Activated CD4-positive, CD25-positive, alpha-beta regulatory T cell (primary cell): ENCODE results near the gene STIM2.

Experiments used
- DNase-seq, 4 experiments: peaks; one replicate each; lab custom pipeline; 2025; lab: John Stamatoyannopoulos, UW

Gene STIM2

GRCh38 chr4:26900765-26901164, 40.1 kb downstream of the STIM2 start:
- DNase-seq, result no peak

- DNase-seq, result no peak
Measured at GRCh38 chr4:26905172-26905571, 44.5 kb downstream of the STIM2 start.

DNA sequence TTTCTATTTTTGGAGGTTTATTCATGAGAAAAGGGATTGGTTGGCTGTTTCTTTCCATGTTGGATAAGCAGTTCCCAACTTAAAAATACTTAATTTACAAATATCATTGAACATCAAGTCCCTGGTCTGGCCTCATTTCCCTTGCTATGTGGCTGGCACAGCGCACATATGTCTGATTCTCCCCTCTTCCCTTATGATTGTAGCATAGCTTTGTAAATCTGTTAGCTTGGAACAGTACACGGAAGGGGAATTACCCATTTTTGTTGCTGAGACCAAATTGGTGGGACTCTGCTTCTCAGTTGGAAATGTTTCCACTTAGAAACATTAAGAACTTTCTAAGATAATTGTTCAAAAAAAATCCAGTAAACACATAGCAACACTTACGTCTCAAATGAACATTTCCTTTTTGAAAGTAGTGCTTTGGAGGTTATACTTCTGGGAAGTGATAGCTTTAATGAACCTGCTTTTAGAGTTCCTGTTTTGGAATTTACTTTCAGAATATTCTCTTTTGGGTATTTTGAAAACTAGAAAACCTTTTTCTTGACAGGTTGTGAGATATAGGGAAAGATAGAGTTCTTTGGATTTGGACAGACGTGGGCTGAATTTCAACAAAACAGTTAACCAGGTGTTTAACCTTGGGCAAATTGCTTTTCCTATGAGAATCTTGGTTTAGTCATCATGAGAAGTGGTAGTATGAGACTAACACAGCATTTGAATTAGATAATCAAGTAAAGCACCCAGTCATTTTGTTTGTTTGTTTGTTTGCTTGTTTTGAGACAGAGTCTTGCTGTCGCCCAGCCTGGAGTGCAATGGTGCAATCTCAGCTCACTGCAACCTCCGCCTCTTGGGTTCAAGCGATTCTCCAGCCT, 47.3 kb downstream of the STIM2 start:
- no peak for DNase-seq

- no peak for DNase-seq
Measured at GRCh38 chr4:26909369-26909768, 48.7 kb downstream of the STIM2 start.

DNA sequence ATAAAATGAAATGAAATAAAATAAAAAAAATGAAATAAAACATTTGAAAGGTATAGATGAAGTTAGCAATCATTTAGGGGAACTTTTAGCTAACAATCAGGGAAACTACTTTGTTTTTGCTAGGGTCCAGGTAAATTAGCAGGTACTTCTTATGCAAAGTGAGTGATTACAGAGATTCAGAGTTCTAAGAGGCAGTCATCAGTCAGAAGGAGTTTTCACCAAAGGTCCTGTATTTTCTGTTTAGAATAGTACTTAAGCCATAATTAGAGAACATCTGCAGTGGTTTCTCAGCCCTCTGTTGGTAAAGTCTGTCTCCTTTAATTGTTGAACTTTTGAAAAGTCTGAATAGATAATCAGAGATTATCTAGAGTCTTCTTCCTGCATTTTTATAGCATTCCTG, 50.6 kb downstream of the STIM2 start:
- DNase-seq, result no peak

- no peak for DNase-seq
Measured at GRCh38 chr4:26912069-26912468, 51.4 kb downstream of the STIM2 start.

GRCh38 chr4:26912810-26913209, 52.2 kb downstream of the STIM2 start:
- DNase-seq, result no peak

GRCh38 chr4:26916195-26916594, 55.6 kb downstream of the STIM2 start:
- no peak for DNase-seq

- DNase-seq, result no peak
Measured at GRCh38 chr4:26930964-26931363, 70.3 kb downstream of the STIM2 start.

GRCh38 chr4:26931451-26931850, 70.8 kb downstream of the STIM2 start:
- DNase-seq, result no peak

GRCh38 chr4:26931966-26932365, 71.3 kb downstream of the STIM2 start:
- DNase-seq, result no peak

DNA sequence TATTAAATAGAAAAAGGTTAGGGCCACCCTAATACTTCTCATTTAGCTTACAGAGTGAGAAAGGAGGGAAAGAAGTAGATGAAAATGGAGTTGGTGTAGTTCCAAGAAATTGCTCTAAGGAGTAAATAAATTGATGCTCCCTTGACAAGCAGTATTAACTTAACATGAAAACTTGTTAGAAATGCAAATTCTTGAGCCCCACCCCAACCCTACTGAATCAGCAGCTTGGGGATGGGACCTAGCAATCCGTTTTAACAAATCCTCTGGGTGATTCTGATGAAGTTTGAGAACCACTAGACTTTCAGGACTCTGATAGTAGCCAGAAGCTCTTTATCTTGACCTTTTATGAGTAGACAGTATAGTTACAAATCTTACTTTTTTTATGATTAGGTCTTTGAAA, 74.8 kb downstream of the STIM2 start:
- no peak for DNase-seq

- DNase-seq, result no peak
Measured at GRCh38 chr4:26936284-26937065, 75.8 kb downstream of the STIM2 start.

GRCh38 chr4:26937139-26937538, 76.5 kb downstream of the STIM2 start:
- no peak for DNase-seq

GRCh38 chr4:26937567-26937966, 76.9 kb downstream of the STIM2 start:
- no peak for DNase-seq

- no peak for DNase-seq
Measured at GRCh38 chr4:26938516-26938915, 77.9 kb downstream of the STIM2 start.

- no peak for DNase-seq
Measured at GRCh38 chr4:26941951-26942350, 81.3 kb downstream of the STIM2 start.

- DNase-seq, result no peak
Measured at GRCh38 chr4:26942871-26943270, 82.2 kb downstream of the STIM2 start.

DNA sequence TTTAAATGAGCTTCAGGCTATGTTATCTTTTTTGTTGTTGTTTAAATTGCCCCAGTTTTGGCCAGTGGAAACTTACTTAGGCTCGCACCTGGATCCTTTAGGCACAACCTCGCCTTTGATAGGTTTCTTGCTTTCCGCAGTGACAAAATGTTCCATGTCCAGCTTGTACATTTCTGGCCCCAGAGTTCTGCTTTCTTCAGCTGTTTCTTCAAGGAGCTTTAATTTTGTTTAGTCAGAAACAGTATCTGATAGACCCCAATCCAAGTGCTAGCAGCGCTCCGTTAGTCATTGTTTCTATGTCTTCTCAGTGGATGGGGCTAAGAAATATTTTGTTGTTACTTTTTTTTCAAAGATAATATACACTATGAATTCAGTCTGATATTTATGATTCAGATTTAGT, 82.8 kb downstream of the STIM2 start:
- no peak for DNase-seq

DNA sequence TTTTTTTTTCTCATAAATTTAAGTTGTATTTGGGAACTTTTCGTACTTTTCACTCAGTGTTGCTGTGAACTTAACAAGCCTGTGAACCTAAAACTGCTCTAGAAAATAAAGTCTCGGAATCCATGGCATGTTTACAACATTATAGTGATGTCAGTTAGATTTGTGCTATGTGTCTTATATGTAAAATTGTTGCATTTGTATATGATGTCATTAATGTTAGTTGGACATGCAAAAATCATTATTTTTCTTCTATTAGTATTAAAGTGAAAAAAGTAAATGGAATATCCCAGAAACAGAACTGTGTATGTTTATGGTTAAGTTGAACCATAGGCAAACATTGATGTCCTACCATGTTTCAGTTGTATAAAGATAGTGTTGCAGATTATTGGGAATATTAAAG, 85.2 kb downstream of the STIM2 start:
- DNase-seq, result no peak

DNA sequence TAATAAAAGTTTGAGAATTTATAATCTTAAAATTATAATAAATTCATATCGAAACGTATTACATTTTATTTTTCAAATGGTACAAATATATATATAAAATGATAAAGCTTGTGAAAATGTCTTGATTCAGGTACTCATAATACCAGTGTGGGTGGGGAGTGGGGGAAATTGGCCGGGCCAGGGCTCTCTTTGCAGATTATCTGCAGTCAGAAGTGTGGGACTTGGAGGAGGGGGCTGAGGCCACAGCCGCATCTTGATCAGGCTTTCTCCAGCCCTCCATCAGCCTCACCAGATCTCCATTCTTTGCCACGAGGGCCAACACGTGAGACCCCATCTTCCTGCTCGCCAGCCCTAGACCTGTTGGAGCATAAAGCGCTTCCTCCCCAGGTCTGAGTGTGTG, 86.7 kb downstream of the STIM2 start:
- no peak for DNase-seq

- no peak for DNase-seq
Measured at GRCh38 chr4:26950446-26950845, 89.8 kb downstream of the STIM2 start.

DNA sequence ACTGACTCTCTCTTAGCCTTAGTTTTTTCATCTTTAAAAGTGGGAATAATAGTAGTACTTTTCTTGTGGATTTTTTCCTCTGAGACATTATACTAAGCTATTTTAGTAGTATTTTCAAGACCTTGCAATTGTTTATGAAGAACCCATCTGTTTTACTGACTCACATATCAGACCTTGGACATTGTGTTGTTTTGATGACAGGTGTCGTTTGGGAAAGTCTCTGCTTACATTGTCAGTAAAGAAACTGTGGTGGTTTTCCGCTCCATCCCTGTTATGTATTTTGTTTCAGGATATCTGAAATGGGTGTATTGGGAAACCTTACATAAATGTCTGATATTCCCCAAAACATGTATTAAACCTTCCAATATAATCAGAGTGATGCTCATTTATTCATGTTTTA, 92.2 kb downstream of the STIM2 start:
- DNase-seq, result no peak
